ENCODE measurements around the gene CSK. TPM values are rescaled to one million over a fixed set of nuclear protein-coding genes. Genes with fewer than 3 reads are reported as not detected.

Gene CSK
- total and polyA plus RNA-seq, 2 of the 8 experiments (the other 6 are each of a cell fraction or from before 2014, with no cell fraction given), result 13.7 to 50.2 TPM

DNA sequence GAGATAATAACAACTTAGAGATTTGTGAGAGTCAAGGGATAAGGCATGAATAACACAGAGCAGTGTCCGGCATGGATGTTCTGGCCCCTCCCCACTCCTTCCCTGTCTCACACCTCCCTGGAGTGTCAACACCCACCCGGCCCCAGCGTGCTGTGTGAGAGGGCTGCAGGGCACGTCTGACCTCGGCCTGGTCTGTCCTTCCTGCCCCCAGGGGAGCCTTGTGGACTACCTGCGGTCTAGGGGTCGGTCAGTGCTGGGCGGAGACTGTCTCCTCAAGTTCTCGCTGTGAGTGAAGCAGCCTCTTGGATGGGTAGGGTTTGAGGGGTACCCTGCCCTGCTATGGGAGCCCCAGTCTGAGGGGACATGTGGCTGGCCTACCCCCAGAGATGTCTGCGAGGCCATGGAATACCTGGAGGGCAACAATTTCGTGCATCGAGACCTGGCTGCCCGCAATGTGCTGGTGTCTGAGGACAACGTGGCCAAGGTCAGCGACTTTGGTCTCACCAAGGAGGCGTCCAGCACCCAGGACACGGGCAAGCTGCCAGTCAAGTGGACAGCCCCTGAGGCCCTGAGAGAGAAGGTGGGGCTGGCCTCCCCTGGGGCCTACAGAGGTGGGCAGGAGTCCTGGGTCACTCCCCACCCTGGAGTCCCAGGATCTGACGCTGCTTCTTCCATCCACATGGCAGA, 19.6 kb downstream of the CSK start (continued):
- TF ChIP-seq SRF (IDR thresholded peaks at IDR 0.05; ENCODE audit: low read depth, low read length) (no peak), KDM1A (IDR thresholded peaks at IDR 0.05; ENCODE audit: borderline replicate concordance, low read length) (no peak), BCL11A (IDR thresholded peaks at IDR 0.05; ENCODE audit: low read depth in 2 of 2, low read length in 2 of 2) (no peak)
